K562 (cell line): ENCODE measurements around the gene CACNA1C. TPM values are rescaled to one million over a fixed set of nuclear protein-coding genes. Genes with fewer than 3 reads are reported as not detected.

Experiments
- ATF6 ChIP-seq: sonication (generic); formaldehyde crosslinking; IDR thresholded peaks from 2 replicates; pipeline ENCODE4 v1.4.0; 2020; ENCODE audit warnings: mild to moderate bottlenecking, missing genetic modification reagents
- COPS2 ChIP-seq: fragments of 450-650 bp; conservative IDR thresholded peaks from 2 replicates; pipeline ENCODE4 v1.6.1; 2016; ENCODE audit warnings: mild to moderate bottlenecking, moderate library complexity
- E2F4 ChIP-seq: sonication (generic); formaldehyde crosslinking; IDR thresholded peaks from 2 replicates; pipeline ENCODE4 v1.8.0; 2022; ENCODE audit warnings: mild to moderate bottlenecking, low read depth, missing genetic modification reagents
- FOXJ2 ChIP-seq: fragments of 200-800 bp; sonication (Bioruptor generic); IDR thresholded peaks from 2 replicates; pipeline ENCODE4 v1.6.1; 2016; ENCODE audit warnings: missing genetic modification characterization, missing compliant biosample characterization
- GTF2B ChIP-seq: IDR thresholded peaks from 2 replicates; pipeline ENCODE4 v1.6.1; 2011; ENCODE audit not compliant: insufficient read length; ENCODE audit errors: extremely low read depth
- HCFC1 ChIP-seq: IDR thresholded peaks from 2 replicates; pipeline ENCODE4 v1.6.1; 2012; ENCODE audit warnings: low read depth, low read length, improper control_type of control experiment
- MAZ ChIP-seq, 2 experiments: fragments of 450-650 bp in 1 of 2; sonication (generic) in 1 of 2; formaldehyde crosslinking; IDR thresholded peaks in 1 of 2; conservative IDR thresholded peaks in 1 of 2; 2 replicates each; pipeline versions ENCODE4 v1.4.0 to v1.5.0; 2020; ENCODE audit warnings: mild to moderate bottlenecking in 1 of 2, missing genetic modification reagents in 1 of 2
- NCOA4 ChIP-seq: fragments of 450-650 bp; IDR thresholded peaks from 2 replicates; pipeline ENCODE4 v1.6.1; 2018; ENCODE audit warnings: mild to moderate bottlenecking; ENCODE audit not compliant: partially characterized antibody
- NFE2 ChIP-seq: IDR thresholded peaks from 2 replicates; pipeline ENCODE4 v1.6.1; 2014; ENCODE audit warnings: antibody characterized with exemption, low read depth
- NFE2L1 ChIP-seq: fragments of 450-650 bp; IDR thresholded peaks from 2 replicates; pipeline ENCODE4 v1.6.1; 2016; ENCODE audit warnings: missing genetic modification characterization, low read depth, mild to moderate bottlenecking, missing compliant biosample characterization, moderate library complexity, borderline replicate concordance
- STAT5B ChIP-seq: fragments of 250-450 bp; sonication (Bioruptor Pico); IDR thresholded peaks from 2 replicates; pipeline ENCODE4 v1.8.0; 2021; ENCODE audit warnings: mild to moderate bottlenecking, inconsistent platforms
- ZNF655 ChIP-seq: fragments of 250-450 bp; sonication (Bioruptor Pico); IDR thresholded peaks from 2 replicates; pipeline ENCODE4 v1.5.0; 2021
- polyA plus RNA-seq, 8 experiments: library from polyadenylated mRNA; depleted of rRNA in 4 of 8; stranded (reverse) in 5 of 8; unstranded in 3 of 8; fragments of >200 nt; fragmentation: Nextera tagmentation in 2 of 8; fragmentation: Illumina TruSeq in 1 of 8; extraction: Ambion mirVana in 2 of 8; extraction: Trizol in 1 of 8; gene quantifications; 2 replicates each; pipeline versions ENCODE4 v1.2.1 to v1.2.3, GENCODE V29; 2011 to 2014; ENCODE audit warnings: inconsistent platforms in 1 of 8, missing spikeins in 1 of 8
- total RNA-seq, 7 experiments: library from RNA; depleted of rRNA in 6 of 7; stranded (reverse); fragments of >200 nt in 6 of 7; fragmentation: Illumina TruSeq in 2 of 7; extraction: Trizol in 2 of 7; gene quantifications; 2 replicates each; pipeline versions ENCODE4 v1.2.1 to v1.2.3, GENCODE V29; 2011 to 2021; ENCODE audit warnings: low replicate concordance in 1 of 7

CACNA1C gene
- total and polyA plus RNA-seq, 9 of the 15 experiments (the other 6 are each of a cell fraction or from before 2014, with no cell fraction given) = not detected

GRCh38 chr12:2614341-2614740 is 561.6 kb downstream of the CACNA1C start (continued):
- TF ChIP-seq ZNF655 (CRISPR knock-in tag) = no peak
- TF ChIP-seq NCOA4 = no peak
- TF ChIP-seq FOXJ2 = no peak
- no peak for TF ChIP-seq ATF6 (CRISPR knock-in tag)
- no peak for TF ChIP-seq STAT5B (CRISPR knock-in tag)
- no peak for TF ChIP-seq NFE2L1
- no peak for TF ChIP-seq GTF2B
- TF ChIP-seq COPS2 = no peak
- TF ChIP-seq NFE2 = no peak
- TF ChIP-seq MAZ (CRISPR knock-in tag; conservative IDR thresholded peaks at IDR 0.05 in 1 of 2, IDR thresholded peaks at IDR 0.05 in 1 of 2) = no peak
- TF ChIP-seq E2F4 (CRISPR knock-in tag) = no peak
- TF ChIP-seq HCFC1 = no peak
